Measurements from ENCODE around the gene ZBP1. TPM values are rescaled to one million over a fixed set of nuclear protein-coding genes. Genes with fewer than 3 reads are reported as not detected.

Gene ZBP1
- total RNA-seq, 1 donor from 2014 or later: not detected

DNA sequence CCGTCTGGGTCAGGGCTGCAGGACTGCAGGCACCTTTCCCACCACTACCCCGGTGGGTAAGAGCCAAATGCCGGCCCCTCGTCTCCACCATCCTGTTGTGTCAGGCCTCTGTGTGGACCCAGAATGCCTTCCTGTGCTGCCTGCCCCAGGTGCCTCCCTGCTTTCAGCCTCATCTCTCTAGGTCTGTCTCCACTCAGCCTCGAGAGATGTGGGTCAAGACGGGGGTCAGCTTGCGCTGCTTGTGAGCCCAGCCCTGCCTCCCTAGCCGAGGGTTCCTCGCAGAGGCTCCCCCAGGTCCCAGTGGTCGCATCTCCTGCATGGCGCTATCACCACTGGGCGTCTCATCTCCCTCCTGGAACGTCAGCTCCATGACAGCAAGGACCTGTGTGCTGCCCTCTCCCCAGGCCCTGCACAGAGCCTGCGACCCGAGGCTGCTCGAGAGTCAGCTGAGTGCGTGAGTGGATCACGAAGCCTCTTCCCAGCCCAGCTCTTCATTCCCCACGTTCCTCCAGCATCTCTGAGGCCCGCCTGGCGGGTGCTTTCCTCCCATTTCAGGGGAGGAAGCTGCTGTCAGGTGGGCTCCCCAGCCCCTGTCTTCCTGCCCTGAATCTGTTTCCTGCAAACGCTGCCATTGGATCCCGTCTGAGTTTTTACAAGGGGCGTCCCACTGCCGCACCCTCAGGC, 38.7 kb upstream of the ZBP1 start:
- no peak for DNase-seq (ENCODE audit: low read depth, low spot score)

GRCh38 chr20:57658447-57658832, 38.2 kb upstream of the ZBP1 start:
- no peak for DNase-seq (ENCODE audit: low read depth, low spot score)

- no peak for DNase-seq (ENCODE audit: low read depth, low spot score)
Observed at GRCh38 chr20:57657535-57658446, 37.6 kb upstream of the ZBP1 start.

- DNase-seq (ENCODE audit: low read depth, low spot score): no peak
Observed at GRCh38 chr20:57656821-57657534, 36.8 kb upstream of the ZBP1 start.

DNA sequence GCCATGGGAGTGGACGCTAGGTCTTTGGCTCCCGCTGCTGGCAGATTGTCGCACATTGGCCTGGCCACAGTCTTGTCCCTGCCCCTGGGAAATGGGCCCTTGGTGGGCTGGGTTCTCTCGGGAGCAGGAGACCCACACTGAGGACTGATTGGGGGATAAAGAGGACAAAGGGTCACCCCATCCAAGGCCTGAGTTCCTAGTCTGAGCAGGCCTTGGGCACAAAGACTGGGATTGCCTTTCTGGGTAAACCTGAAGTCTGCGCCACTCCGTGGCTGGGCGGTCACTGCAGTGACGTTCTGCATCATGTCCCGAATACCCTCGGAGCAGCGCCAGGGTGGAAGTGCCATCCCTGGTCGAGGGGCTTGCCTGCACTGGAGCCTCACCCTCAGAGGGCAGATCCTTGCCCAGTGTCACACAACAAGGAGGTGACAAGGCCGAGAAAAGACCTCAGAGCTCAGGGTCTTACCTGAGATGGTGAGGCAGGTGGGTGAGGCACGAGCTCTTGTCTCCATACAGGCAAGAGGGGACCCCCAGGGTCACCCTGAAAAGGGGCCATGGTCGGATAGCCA, 36.1 kb upstream of the ZBP1 start:
- DNase-seq (ENCODE audit: low read depth, low spot score): no peak

GRCh38 chr20:57655809-57656155, 35.6 kb upstream of the ZBP1 start:
- DNase-seq (ENCODE audit: low read depth, low spot score): no peak

- no peak for DNase-seq (ENCODE audit: low read depth, low spot score)
Observed at GRCh38 chr20:57654998-57655808, 35.0 kb upstream of the ZBP1 start.

DNA sequence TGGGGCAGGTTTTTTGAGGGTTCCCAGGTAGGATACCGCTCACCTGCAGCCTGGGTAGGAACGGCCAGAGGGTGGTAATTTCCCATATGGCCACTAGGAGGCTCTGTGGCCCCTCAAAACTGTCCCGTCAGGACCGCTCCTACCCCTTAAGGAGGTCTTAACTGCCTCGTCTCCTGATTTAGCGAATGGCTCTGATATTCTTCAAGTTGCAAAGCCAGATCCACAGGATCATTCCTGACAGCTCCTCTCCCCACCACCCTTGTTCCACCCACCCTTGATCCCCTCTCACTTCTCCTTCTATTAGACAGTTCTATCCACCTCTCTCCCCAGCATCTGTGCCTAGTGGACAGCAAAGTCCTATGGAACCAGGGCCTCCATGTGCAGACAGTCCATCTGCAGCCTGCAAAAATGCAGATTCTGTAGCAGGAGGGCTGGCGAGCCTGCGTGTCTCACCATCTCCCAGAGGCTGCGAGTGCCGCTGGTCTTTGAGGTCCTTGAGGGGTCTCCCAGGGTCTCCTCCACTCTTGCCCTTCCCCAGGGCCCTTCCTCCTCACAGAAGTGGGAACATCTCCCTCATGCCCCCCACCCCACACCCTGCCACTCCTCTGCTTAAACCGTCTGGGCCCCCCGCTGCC, 34.3 kb upstream of the ZBP1 start:
- DNase-seq (ENCODE audit: low read depth, low spot score): peak; percentile 20

GRCh38 chr20:57653910-57654309, 33.7 kb upstream of the ZBP1 start:
- DNase-seq (ENCODE audit: low read depth, low spot score): no peak

- DNase-seq (ENCODE audit: low read depth, low spot score): no peak
Observed at GRCh38 chr20:57653546-57653900, 33.3 kb upstream of the ZBP1 start.

- DNase-seq (ENCODE audit: low read depth, low spot score): no peak
Observed at GRCh38 chr20:57652606-57653545, 32.6 kb upstream of the ZBP1 start.

DNA sequence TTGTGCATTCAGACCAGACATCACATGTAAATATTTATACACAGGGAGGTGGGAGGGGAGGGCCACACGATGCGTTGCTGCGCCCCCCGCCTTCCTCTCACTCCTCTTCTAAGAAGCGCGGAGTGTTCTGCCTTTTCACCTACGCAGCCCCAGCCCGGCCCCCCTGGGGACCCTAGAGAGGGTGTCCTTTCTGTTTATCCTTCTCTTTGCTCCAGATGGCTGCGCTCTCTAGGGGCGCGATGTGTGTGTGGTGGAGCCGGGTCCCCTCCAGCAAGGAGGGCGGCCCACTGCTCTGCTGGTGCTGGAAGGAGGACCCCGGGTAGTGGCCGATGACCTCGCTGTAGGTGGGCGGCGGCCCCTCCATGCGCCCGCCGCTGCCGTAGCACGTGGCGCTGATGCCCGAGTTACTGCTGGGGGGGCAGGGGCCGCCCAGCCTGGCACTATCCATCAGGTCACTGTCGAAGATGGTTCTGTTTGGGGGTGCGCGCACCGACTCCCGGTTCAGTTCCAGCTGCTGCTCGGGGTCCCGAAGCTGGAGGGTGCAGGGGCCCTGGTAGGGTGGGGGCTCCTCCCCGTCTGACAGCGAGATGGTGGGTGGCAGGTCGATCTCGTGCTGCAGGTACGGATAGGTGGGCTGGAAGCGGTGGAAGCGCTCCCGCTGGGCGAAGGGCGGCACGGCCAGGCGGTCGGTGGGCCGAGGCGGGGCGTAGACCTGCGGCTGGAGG, 31.8 kb upstream of the ZBP1 start:
- DNase-seq (ENCODE audit: low read depth, low spot score): no peak

GRCh38 chr20:57650756-57651483, 30.7 kb upstream of the ZBP1 start:
- DNase-seq (ENCODE audit: low read depth, low spot score): no peak

GRCh38 chr20:57650266-57650665, 30.0 kb upstream of the ZBP1 start:
- DNase-seq (ENCODE audit: low read depth, low spot score): no peak

GRCh38 chr20:57649617-57650015, 29.4 kb upstream of the ZBP1 start:
- no peak for DNase-seq (ENCODE audit: low read depth, low spot score)

DNA sequence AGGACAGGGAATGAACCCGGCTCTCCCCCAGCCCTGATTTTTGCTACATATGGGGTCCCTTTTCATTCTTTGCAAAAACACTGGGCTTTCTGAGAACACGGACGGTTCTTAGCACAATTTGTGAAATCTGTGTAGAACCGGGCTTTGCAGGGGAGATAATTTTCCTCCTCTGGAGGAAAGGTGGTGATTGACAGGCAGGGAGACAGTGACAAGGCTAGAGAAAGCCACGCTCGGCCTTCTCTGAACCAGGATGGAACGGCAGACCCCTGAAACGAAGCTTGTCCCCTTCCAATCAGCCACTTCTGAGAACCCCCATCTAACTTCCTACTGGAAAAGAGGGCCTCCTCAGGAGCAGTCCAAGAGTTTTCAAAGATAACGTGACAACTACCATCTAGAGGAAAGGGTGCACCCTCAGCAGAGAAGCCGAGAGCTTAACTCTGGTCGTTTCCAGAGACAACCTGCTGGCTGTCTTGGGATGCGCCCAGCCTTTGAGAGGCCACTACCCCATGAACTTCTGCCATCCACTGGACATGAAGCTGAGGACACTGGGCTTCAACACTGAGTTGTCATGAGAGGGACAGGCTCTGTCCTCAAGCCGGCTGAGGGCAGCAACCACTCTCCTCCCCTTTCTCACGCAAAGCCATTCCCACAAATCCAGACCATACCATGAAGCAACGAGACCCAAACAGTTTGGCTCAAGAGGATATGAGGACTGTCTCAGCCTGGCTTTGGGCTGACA, 28.8 kb upstream of the ZBP1 start:
- no peak for DNase-seq (ENCODE audit: low read depth, low spot score)
